Activated naive CD8-positive, alpha-beta T cell treated with anti-CD3 and anti-CD28 coated beads, Interleukin-2, amount 50 U/mL, for 24 hours (primary cell): ENCODE measurements around the gene CYP1B1.

Experiments
- ATAC-seq: fragments of 150-1000 bp; cut with Tn5 transposase; one replicate; pipeline ENCODE4 v1.10.0; 2021
- DNase-seq: peaks from one replicate; pipeline ENCODE4 v3.0.0; 2021
- H3K27ac Mint-ChIP-seq: one replicate; pipeline ENCODE4 v1.8.0; 2021; ENCODE audit warnings: mild to moderate bottlenecking, mixed read lengths
- H3K27me3 Mint-ChIP-seq: one replicate; pipeline ENCODE4 v1.8.0; 2021; ENCODE audit warnings: mixed read lengths
- H3K36me3 Mint-ChIP-seq: one replicate; pipeline ENCODE4 v1.8.0; 2021; ENCODE audit warnings: low read depth, mixed read lengths
- H3K4me1 Mint-ChIP-seq: one replicate; pipeline ENCODE4 v1.8.0; 2021; ENCODE audit warnings: mixed read lengths
- H3K4me3 Mint-ChIP-seq: one replicate; pipeline ENCODE4 v1.8.0; 2021; ENCODE audit warnings: mild to moderate bottlenecking, moderate library complexity, mixed read lengths
- H3K9me3 Mint-ChIP-seq: one replicate; pipeline ENCODE4 v1.8.0; 2021; ENCODE audit warnings: mixed read lengths

Gene CYP1B1

GRCh38 chr2:38107738-38108410 is 31.9 kb upstream of the CYP1B1 start:
- Mint-ChIP-seq H3K9me3 (peaks cover 18% of the 10 kb centered on the region), H3K27me3 (peaks cover 39% of the 10 kb centered on the region), H3K4me3 (no peak overlapping the region), H3K36me3 (peaks cover 4% of the 10 kb centered on the region), H3K4me1 (peaks cover 15% of the 10 kb centered on the region), H3K27ac (no peak overlapping the region)
- DNase-seq (no peak), ATAC-seq (no peak)

DNA sequence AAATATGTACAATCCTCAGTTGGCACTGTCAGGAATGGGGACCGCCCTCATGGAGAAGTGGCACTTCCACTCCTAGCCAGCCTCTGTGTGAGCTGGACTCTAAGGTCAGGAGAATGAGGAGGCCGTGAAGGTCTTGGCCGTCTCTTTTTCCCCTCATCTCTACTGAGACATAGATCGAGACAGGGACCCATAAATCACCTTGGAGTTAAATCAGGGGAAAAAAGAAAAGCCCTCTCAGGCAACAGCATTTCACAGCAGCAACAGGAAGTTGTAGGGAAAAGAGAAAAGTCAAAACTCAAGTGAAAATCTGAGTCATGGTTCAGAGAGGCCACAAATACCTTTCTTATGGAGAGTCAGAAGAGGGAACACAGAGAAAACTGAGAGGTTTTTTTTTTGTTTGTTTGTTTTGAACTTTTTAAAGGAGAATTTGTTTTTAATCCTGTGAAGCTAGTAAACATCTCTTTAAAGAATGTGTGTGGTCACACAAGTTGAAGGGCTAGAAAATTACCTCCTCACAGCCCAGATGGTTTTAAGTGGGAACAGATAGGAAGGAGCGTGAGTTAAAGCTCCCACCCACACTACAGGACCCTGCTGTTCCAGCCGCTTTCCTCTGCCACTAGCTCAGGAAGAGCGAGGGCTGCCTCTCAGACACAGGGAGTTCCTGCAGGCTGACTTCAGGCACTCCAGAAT is 30.6 kb upstream of the CYP1B1 start:
- peak overlapping the region; percentile 66 for H3K4me3 Mint-ChIP-seq
- DNase-seq (no peak), ATAC-seq (peak; percentile 84)
- H3K4me1 Mint-ChIP-seq = peaks cover 15% of the 10 kb centered on the region
- peaks cover 38% of the 10 kb centered on the region for H3K27me3 Mint-ChIP-seq
- peaks cover 4% of the 10 kb centered on the region for H3K36me3 Mint-ChIP-seq
- H3K9me3 Mint-ChIP-seq = peaks cover 12% of the 10 kb centered on the region
- peak overlapping the region; percentile 80 for H3K27ac Mint-ChIP-seq

GRCh38 chr2:38105922-38106321 is 30.0 kb upstream of the CYP1B1 start:
- no peak overlapping the region for H3K4me3 Mint-ChIP-seq

DNA sequence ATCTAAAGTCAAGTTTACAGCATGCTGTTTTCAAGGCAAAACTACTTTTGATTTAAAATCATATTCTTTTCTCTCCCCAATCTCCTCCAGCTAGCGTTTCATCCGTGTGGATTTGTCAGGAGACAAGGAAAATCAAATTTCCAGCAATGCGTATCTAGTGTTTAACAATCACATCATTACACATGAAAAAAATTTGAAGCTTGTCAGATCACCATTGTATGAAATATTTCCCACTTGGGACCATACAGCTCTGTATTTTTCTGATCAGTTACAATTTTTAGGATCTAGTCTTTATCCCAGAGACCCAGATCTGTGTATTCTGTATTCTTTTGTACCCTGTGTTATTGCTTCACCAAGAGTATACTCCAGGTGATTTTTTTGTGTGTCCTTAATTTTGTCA is 28.6 kb upstream of the CYP1B1 start:
- H3K36me3 Mint-ChIP-seq = no peaks in the 10 kb centered on the region
- peaks cover 15% of the 10 kb centered on the region for H3K4me1 Mint-ChIP-seq
- DNase-seq (no peak), ATAC-seq (no peak)
- peaks cover 44% of the 10 kb centered on the region for H3K27me3 Mint-ChIP-seq
- no peak overlapping the region for H3K4me3 Mint-ChIP-seq
- H3K9me3 Mint-ChIP-seq = peaks cover 12% of the 10 kb centered on the region
- no peak overlapping the region for H3K27ac Mint-ChIP-seq

More at GRCh38 chr2:38105922-38106321, 30.0 kb upstream of the CYP1B1 start:
- Mint-ChIP-seq H3K9me3 (peaks cover 12% of the 10 kb centered on the region), H3K4me1 (peaks cover 15% of the 10 kb centered on the region), H3K27me3 (peaks cover 34% of the 10 kb centered on the region), H3K36me3 (no peaks in the 10 kb centered on the region), H3K27ac (peak overlapping the region; percentile 80)
- no peak for ATAC-seq
- DNase-seq = no peak

DNA sequence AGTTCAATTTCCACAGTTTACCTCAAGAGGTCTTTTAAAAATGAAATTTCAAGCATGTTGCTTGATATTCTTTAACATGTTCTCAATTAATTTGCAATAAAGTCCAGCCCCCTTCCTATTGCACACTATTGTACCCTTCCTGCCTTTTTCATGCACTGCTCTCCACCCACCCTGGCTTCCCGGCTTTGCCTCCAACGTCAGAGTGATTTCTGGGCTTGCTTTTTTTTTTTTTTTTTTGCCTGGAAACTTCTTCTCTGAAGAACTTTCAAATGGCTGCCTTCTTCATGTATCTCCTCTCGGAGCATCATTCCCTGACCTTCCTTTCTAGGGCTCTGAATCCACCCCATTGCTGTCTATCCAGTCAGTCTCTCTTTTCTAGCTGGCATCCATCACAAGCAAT is 24.4 kb upstream of the CYP1B1 start:
- H3K4me3 Mint-ChIP-seq = no peak overlapping the region

GRCh38 chr2:38099099-38100028 is 23.4 kb upstream of the CYP1B1 start:
- Mint-ChIP-seq H3K36me3 (no peaks in the 10 kb centered on the region), H3K27ac (no peak overlapping the region), H3K4me1 (peaks cover 26% of the 10 kb centered on the region), H3K27me3 (peaks cover 70% of the 10 kb centered on the region), H3K4me3 (no peak overlapping the region), H3K9me3 (peaks cover 7% of the 10 kb centered on the region)
- ATAC-seq = no peak
- DNase-seq = no peak

More for the DNA sequence above, 24.4 kb upstream of the CYP1B1 start:
- peaks cover 25% of the 10 kb centered on the region for H3K4me1 Mint-ChIP-seq
- no peaks in the 10 kb centered on the region for H3K36me3 Mint-ChIP-seq
- no peak overlapping the region for H3K27ac Mint-ChIP-seq
- DNase-seq (no peak), ATAC-seq (no peak)
- peaks cover 12% of the 10 kb centered on the region for H3K9me3 Mint-ChIP-seq
- H3K27me3 Mint-ChIP-seq = peaks cover 72% of the 10 kb centered on the region

DNA sequence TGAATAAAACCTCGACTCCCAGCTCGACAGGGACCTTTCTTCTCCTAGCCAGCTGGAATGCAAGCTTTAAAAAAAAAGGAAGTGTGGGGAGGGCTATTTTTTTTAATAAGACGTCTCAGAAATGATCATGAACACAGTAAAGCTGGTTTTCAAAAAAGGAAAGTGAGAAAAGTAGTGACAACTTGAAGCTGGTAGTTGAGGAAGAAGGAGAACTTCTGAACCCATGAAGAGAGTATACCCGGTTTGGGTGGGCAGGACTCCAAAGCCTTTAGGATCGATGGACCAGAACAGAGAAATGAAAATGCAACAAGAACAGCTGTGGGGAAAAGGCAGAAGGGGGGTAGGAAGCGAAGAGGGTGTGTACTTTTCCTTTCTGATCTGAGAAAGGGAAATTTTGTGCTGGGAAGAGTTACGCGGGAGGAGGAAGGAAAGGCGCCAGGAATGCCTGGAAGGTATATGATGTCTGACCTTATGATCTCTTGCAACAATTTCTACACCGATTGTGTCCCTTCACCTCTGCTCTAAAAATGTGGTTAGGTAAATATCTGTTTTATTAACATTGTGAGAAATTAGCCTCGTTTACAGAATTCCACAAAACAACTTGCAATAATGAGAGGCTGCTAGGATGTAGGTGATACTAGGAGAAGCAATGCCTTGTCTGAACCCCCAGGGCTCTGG is 22.6 kb upstream of the CYP1B1 start:
- H3K4me1 Mint-ChIP-seq = peaks cover 26% of the 10 kb centered on the region
- peaks cover 73% of the 10 kb centered on the region for H3K27me3 Mint-ChIP-seq

GRCh38 chr2:38097988-38098385 is 22.0 kb upstream of the CYP1B1 start:
- DNase-seq (no peak), ATAC-seq (no peak)
- H3K27me3 Mint-ChIP-seq = peaks cover 78% of the 10 kb centered on the region
- H3K4me1 Mint-ChIP-seq = peaks cover 26% of the 10 kb centered on the region
- no peaks in the 10 kb centered on the region for H3K36me3 Mint-ChIP-seq
- no peak overlapping the region for H3K27ac Mint-ChIP-seq
- no peak overlapping the region for H3K4me3 Mint-ChIP-seq
- H3K9me3 Mint-ChIP-seq = no peaks in the 10 kb centered on the region

More for the DNA sequence above, 22.6 kb upstream of the CYP1B1 start:
- DNase-seq (no peak), ATAC-seq (no peak)
- H3K9me3 Mint-ChIP-seq = peaks cover 4% of the 10 kb centered on the region
- peak overlapping the region; percentile 1 for H3K4me3 Mint-ChIP-seq
- H3K27ac Mint-ChIP-seq = peak overlapping the region; percentile 16
- H3K36me3 Mint-ChIP-seq = no peaks in the 10 kb centered on the region

DNA sequence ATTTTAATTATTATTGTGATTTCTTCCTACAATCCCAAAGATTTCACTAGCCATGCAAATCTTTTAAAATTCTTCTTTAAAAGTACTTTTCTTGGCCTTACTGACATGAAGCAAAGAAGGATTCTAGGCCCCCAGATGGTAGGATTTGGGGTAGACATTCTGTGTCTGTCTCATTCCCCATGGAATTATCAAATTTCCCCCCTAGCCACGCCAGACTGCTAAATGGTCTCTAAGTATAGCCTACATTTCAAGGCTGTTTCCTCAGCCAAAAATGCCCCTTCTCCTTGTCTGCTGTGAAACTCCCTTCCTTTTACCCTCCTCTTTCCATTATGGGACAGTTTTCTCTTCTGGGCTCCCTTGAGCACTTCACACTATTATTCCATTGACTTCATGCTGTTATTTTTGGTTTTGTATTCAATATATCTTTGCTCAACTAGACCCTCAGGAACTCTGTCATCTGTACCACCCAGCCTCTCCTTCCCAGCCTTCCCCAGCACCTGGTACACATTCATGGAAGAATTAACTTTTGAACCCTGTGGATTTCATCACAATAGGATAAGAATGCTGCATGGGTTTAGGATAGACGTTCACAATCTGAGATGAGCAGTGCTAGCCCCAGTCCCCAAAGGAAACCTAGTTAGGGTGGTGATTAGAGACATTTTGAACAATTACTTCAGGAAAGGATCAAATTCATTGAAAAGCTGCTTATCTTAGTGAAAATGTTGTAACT is 21.5 kb upstream of the CYP1B1 start:
- H3K4me1 Mint-ChIP-seq = peaks cover 26% of the 10 kb centered on the region
- no peaks in the 10 kb centered on the region for H3K9me3 Mint-ChIP-seq
- no peaks in the 10 kb centered on the region for H3K36me3 Mint-ChIP-seq
- H3K27me3 Mint-ChIP-seq = peaks cover 79% of the 10 kb centered on the region
- DNase-seq (no peak), ATAC-seq (no peak)
- H3K4me3 Mint-ChIP-seq = no peak overlapping the region
- no peak overlapping the region for H3K27ac Mint-ChIP-seq

DNA sequence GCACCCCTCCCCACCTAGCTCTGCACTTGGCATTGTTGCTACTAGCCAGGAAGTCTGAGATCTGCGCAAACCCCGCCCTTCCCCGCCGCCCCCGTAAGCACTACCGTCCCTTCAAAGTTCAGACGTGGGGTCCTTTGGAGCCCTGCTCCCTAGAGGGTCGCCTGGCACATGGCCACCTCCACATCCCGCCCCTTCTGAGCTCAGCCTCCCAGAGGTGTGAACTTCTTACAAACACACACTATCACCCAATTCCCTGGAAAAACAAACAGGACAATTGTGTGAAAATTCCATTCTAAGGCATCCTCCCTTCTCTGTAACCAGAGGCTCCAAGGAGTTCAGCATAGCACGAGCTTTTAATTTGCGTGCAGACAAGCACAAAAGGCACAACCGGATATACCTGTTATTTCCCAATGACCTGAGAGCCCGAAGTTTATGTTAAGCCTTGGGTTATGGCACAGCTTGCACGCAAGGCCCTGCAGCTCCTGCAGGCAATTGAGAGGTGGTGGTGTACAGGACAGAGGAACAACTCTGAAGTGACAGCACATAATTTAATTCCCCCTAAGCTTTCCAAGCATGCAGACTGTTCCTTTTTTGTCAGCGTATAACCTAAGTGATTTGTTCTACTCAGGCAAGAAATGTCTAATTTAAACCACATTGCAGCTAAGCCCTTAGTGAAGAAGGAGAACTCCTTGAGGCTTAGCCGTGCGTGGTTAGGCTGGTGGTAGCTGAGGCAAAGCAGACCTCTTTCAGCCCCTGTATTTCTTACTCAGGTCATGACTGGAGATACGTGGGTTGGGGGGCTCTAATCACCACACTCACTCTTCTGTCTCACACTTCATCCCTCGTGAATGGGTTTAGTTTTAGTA is 20.3 kb upstream of the CYP1B1 start:
- peaks cover 73% of the 10 kb centered on the region for H3K27me3 Mint-ChIP-seq
- peaks cover 28% of the 10 kb centered on the region for H3K4me1 Mint-ChIP-seq

GRCh38 chr2:38095079-38095995 is 19.4 kb upstream of the CYP1B1 start:
- no peak overlapping the region for H3K4me3 Mint-ChIP-seq
- no peaks in the 10 kb centered on the region for H3K9me3 Mint-ChIP-seq
- peaks cover 65% of the 10 kb centered on the region for H3K27me3 Mint-ChIP-seq
- DNase-seq (no peak), ATAC-seq (no peak)
- peaks cover 28% of the 10 kb centered on the region for H3K4me1 Mint-ChIP-seq
- H3K36me3 Mint-ChIP-seq = no peaks in the 10 kb centered on the region
- H3K27ac Mint-ChIP-seq = no peak overlapping the region

More for the DNA sequence above, 20.3 kb upstream of the CYP1B1 start:
- DNase-seq (no peak), ATAC-seq (peak; percentile 76)
- Mint-ChIP-seq H3K27ac (no peak overlapping the region), H3K9me3 (no peaks in the 10 kb centered on the region), H3K4me3 (no peak overlapping the region), H3K36me3 (no peaks in the 10 kb centered on the region)

GRCh38 chr2:38093527-38094165 is 17.7 kb upstream of the CYP1B1 start:
- Mint-ChIP-seq H3K36me3 (no peaks in the 10 kb centered on the region), H3K27ac (no peak overlapping the region), H3K4me1 (peaks cover 22% of the 10 kb centered on the region), H3K27me3 (peaks cover 50% of the 10 kb centered on the region), H3K4me3 (no peak overlapping the region), H3K9me3 (no peaks in the 10 kb centered on the region)
- no peak for DNase-seq
- peak; percentile 63 for ATAC-seq
